HG03175 (cell line): ENCODE results near the gene GALNT16.

Experiments used
- ATAC-seq: cut with Tn5 transposase; IDR thresholded peaks from one replicate; pipeline ENCODE4 v1.9.1; 2021; ENCODE audit warnings: mild to moderate bottlenecking, moderate library complexity; ENCODE audit not compliant: unreplicated experiment

The GALNT16 gene

GRCh38 chr14:69316449-69317101, 56.6 kb downstream of the GALNT16 start:
- no peak for ATAC-seq

GRCh38 chr14:69317102-69317755, 57.3 kb downstream of the GALNT16 start:
- ATAC-seq: no peak

GRCh38 chr14:69317780-69318179, 57.8 kb downstream of the GALNT16 start:
- no peak for ATAC-seq

- ATAC-seq: no peak
Measured at GRCh38 chr14:69318241-69318640, 58.3 kb downstream of the GALNT16 start.

GRCh38 chr14:69318901-69319475, 59.0 kb downstream of the GALNT16 start:
- no peak for ATAC-seq

- no peak for ATAC-seq
Measured at GRCh38 chr14:69319911-69320310, 60.0 kb downstream of the GALNT16 start.

- no peak for ATAC-seq
Measured at GRCh38 chr14:69320581-69321365, 60.8 kb downstream of the GALNT16 start.

- no peak for ATAC-seq
Measured at GRCh38 chr14:69321601-69322330, 61.8 kb downstream of the GALNT16 start.

GRCh38 chr14:69323266-69323998, 63.5 kb downstream of the GALNT16 start:
- no peak for ATAC-seq

- no peak for ATAC-seq
Measured at GRCh38 chr14:69323999-69324282, 64.0 kb downstream of the GALNT16 start.

GRCh38 chr14:69324341-69324931, 64.5 kb downstream of the GALNT16 start:
- no peak for ATAC-seq

- ATAC-seq: no peak
Measured at GRCh38 chr14:69325086-69325485, 65.1 kb downstream of the GALNT16 start.

- ATAC-seq: no peak
Measured at GRCh38 chr14:69325646-69326265, 65.8 kb downstream of the GALNT16 start.

GRCh38 chr14:69326611-69327010, 66.7 kb downstream of the GALNT16 start:
- no peak for ATAC-seq

- no peak for ATAC-seq
Measured at GRCh38 chr14:69327507-69327906, 67.5 kb downstream of the GALNT16 start.

- no peak for ATAC-seq
Measured at GRCh38 chr14:69328317-69328716, 68.4 kb downstream of the GALNT16 start.

- ATAC-seq: no peak
Measured at GRCh38 chr14:69328765-69329164, 68.8 kb downstream of the GALNT16 start.

GRCh38 chr14:69331206-69331605, 71.2 kb downstream of the GALNT16 start:
- ATAC-seq: no peak

- no peak for ATAC-seq
Measured at GRCh38 chr14:69332782-69333395, 72.9 kb downstream of the GALNT16 start.
